OCI-LY7 (cell line): ENCODE measurements around the gene CIART. TPM values are rescaled to one million over a fixed set of nuclear protein-coding genes. Genes with fewer than 3 reads are reported as not detected.

Experiments used
- BruUV-seq: library from RNA; stranded (reverse); fragments of 400-500 nt; replicated peaks from 2 replicates; lab custom pipeline; 2021; lab: Mats Ljungman, UMichigan
- CTCF ChIA-PET: fragments of 300-600 bp; sonication (Branson Sonifier 250); formaldehyde crosslinking; loops from one replicate; lab custom pipeline; 2022; ENCODE audit warnings: antibody characterized with exemption; ENCODE audit not compliant: unreplicated experiment; lab: Charles Lee
- POLR2A ChIA-PET: fragments of 300-600 bp; sonication (Branson Sonifier 250); formaldehyde crosslinking; loops from one replicate; lab custom pipeline; 2022; ENCODE audit warnings: antibody characterized with exemption; lab: Charles Lee
- DNase-seq: peaks from one replicate; pipeline ENCODE4 v3.0.0-alpha.2; 2015; ENCODE audit warnings: low spot score
- H2AFZ ChIP-seq: fragments of 200-600 bp; sonication (generic), shearing (Covaris generic); 2 replicates; pipeline ENCODE4 v1.6.1; 2014; ENCODE audit warnings: mild to moderate bottlenecking, antibody characterized with exemption, low read length, moderate library complexity
- H3K27ac ChIP-seq: fragments of 200-600 bp; sonication (generic); 2 replicates; pipeline ENCODE4 v1.5.1; 2014; ENCODE audit warnings: mixed run types, low read depth, mild to moderate bottlenecking, moderate library complexity, low read length, inconsistent platforms; ENCODE audit not compliant: poor library complexity, severe bottlenecking
- H3K36me3 ChIP-seq: fragments of 200-600 bp; sonication (generic); 2 replicates; pipeline ENCODE4 v1.6.1; 2014; ENCODE audit warnings: mild to moderate bottlenecking, antibody characterized with exemption, low read length, moderate library complexity, mixed read lengths; ENCODE audit not compliant: insufficient read depth
- H3K4me1 ChIP-seq: fragments of 200-600 bp; sonication (generic); 2 replicates; pipeline ENCODE4 v1.5.1; 2014; ENCODE audit warnings: mild to moderate bottlenecking, low read length; ENCODE audit not compliant: insufficient read depth, poor library complexity, severe bottlenecking
- H3K4me2 ChIP-seq: fragments of 200-600 bp; sonication (generic); 2 replicates; pipeline ENCODE4 v1.6.1; 2014; ENCODE audit warnings: mild to moderate bottlenecking, low read length
- H3K4me3 ChIP-seq: fragments of 200-600 bp; sonication (generic); 2 replicates; pipeline ENCODE4 v1.5.1; 2014; ENCODE audit warnings: mild to moderate bottlenecking, low read depth, low read length; ENCODE audit not compliant: poor library complexity, severe bottlenecking
- H3K79me2 ChIP-seq: fragments of 200-600 bp; sonication (generic); 2 replicates; pipeline ENCODE4 v1.6.1; 2016; ENCODE audit warnings: low read depth, mild to moderate bottlenecking, low read length, moderate library complexity, mixed read lengths; ENCODE audit not compliant: insufficient read depth
- H3K9me2 ChIP-seq: fragments of 200-600 bp; sonication (generic); 2 replicates; pipeline ENCODE4 v1.6.1; 2016; ENCODE audit warnings: mild to moderate bottlenecking, low read length, mixed read lengths; ENCODE audit not compliant: insufficient read depth
- H3K9me3 ChIP-seq: fragments of 200-600 bp; sonication (generic); 2 replicates; pipeline ENCODE4 v1.6.1; 2014; ENCODE audit warnings: mild to moderate bottlenecking, mixed run types, low read length, mixed read lengths
- H4K20me1 ChIP-seq: fragments of 200-600 bp; sonication (generic); 2 replicates; pipeline ENCODE4 v1.6.1; 2014; ENCODE audit warnings: mild to moderate bottlenecking, antibody characterized with exemption, low read length, moderate library complexity, mixed read lengths; ENCODE audit not compliant: insufficient read depth
- EZH2phosphoT487 ChIP-seq: fragments of 200-600 bp; sonication (generic); IDR thresholded peaks from 2 replicates; pipeline ENCODE4 v1.6.1; 2018; ENCODE audit warnings: low read depth, borderline replicate concordance, mild to moderate bottlenecking, mixed run types, antibody characterized with exemption, low read length, moderate library complexity, mixed read lengths
- intact Hi-C: fragments of 100-400 bp; cut with micrococcal nuclease; formaldehyde crosslinking; loops from one replicate; pipeline ENCODE4 v1.10.0; 2022; ENCODE audit not compliant: unreplicated experiment
- total RNA-seq, 2 experiments: library from RNA; depleted of rRNA in 1 of 2; stranded (reverse); fragments of >200 nt in 1 of 2; shearing (Covaris generic) in 1 of 2; gene quantifications; 2 replicates each; pipeline ENCODE4 v1.2.3, GENCODE V29; 2014 to 2022
- TF ChIP-seq, protein P1 (sequence below): fragments of 200-600 bp; sonication (generic); conservative IDR thresholded peaks from 2 replicates; pipeline ENCODE4 v1.5.1; 2014; ENCODE audit warnings: mild to moderate bottlenecking, antibody characterized with exemption, low read length, moderate library complexity, mixed read lengths

CIART gene
- total RNA-seq, 2 experiments from 2014 or later: 0.68 TPM; not detected in 1

- Histone ChIP-seq H3K27ac (no peak overlapping the region), H3K4me2 (peak overlapping the region; percentile 94; the same call in 1 of the 2 replicates), H3K79me2 (peaks cover 30% of the 10 kb centered on the region), H3K4me3 (peak overlapping the region; percentile 90), H4K20me1 (no peaks in the 10 kb centered on the region; the same call in 1 of the 2 replicates), H3K36me3 (peaks cover 17% of the 10 kb centered on the region), H3K4me1 (peaks cover 14% of the 10 kb centered on the region), H2AFZ (peak overlapping the region; percentile 77; the same call in 1 of the 2 replicates), H3K9me2 (no peaks in the 10 kb centered on the region), H3K9me3 (no peaks in the 10 kb centered on the region)
- ChIA-PET CTCF (no interaction called here), POLR2A (interaction anchor here (0.5 to 0.8 kb wide), 3 partner anchors 58 to 614 kb away, joined by 3 to 4 read pairs (median 3); no protein-coding TSS in a partner anchor)
- no TSS peak for BruUV-seq
- no peak for DNase-seq
- intact Hi-C loops: no loop called here
- TF ChIP-seq EZH2phosphoT487: no peak
- TF ChIP-seq, protein P1, sequence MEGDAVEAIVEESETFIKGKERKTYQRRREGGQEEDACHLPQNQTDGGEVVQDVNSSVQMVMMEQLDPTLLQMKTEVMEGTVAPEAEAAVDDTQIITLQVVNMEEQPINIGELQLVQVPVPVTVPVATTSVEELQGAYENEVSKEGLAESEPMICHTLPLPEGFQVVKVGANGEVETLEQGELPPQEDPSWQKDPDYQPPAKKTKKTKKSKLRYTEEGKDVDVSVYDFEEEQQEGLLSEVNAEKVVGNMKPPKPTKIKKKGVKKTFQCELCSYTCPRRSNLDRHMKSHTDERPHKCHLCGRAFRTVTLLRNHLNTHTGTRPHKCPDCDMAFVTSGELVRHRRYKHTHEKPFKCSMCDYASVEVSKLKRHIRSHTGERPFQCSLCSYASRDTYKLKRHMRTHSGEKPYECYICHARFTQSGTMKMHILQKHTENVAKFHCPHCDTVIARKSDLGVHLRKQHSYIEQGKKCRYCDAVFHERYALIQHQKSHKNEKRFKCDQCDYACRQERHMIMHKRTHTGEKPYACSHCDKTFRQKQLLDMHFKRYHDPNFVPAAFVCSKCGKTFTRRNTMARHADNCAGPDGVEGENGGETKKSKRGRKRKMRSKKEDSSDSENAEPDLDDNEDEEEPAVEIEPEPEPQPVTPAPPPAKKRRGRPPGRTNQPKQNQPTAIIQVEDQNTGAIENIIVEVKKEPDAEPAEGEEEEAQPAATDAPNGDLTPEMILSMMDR: no peak
Observed at GRCh38 chr1:150320667-150320978, 38.3 kb downstream of the CIART start.

- Histone ChIP-seq H4K20me1 (no peaks in the 10 kb centered on the region; the same call in 1 of the 2 replicates), H3K9me2 (no peaks in the 10 kb centered on the region), H3K4me1 (peaks cover 14% of the 10 kb centered on the region), H2AFZ (peak overlapping the region; percentile 77; the same call in 1 of the 2 replicates), H3K27ac (peak overlapping the region; percentile 56), H3K4me2 (peak overlapping the region; percentile 94), H3K9me3 (no peaks in the 10 kb centered on the region), H3K4me3 (peak overlapping the region; percentile 90), H3K79me2 (peaks cover 30% of the 10 kb centered on the region), H3K36me3 (peaks cover 29% of the 10 kb centered on the region)
- ChIA-PET CTCF (interaction anchor here (0.6 kb wide), 1 partner anchor 10 kb away, joined by 3 read pairs; no protein-coding TSS in a partner anchor), POLR2A (no interaction called here)
- peak; percentile 6 for DNase-seq
- BruUV-seq: TSS peak; percentile 84
- intact Hi-C loops: no loop called here
- TF ChIP-seq EZH2phosphoT487: no peak
- TF ChIP-seq, protein P1: no peak
Observed at GRCh38 chr1:150321826-150322166, 39.4 kb downstream of the CIART start.

- H3K79me2 ChIP-seq: peaks cover 30% of the 10 kb centered on the region
- no peak for DNase-seq
- no TSS peak for BruUV-seq
- peaks cover 34% of the 10 kb centered on the region for H3K36me3 ChIP-seq
- H3K4me2 ChIP-seq: peak overlapping the region; percentile 94
- H4K20me1 ChIP-seq: no peaks in the 10 kb centered on the region; the same call in 1 of the 2 replicates
- no peak overlapping the region for H3K27ac ChIP-seq
- H3K4me1 ChIP-seq: peaks cover 14% of the 10 kb centered on the region
- H3K4me3 ChIP-seq: peak overlapping the region; percentile 90
- ChIA-PET POLR2A (interaction anchor here (1.4 kb wide), 1 partner anchor 41 kb away, joined by 3 read pairs; the partner anchor contains the start of gene RPRD2), CTCF (no interaction called here)
- H3K9me3 ChIP-seq: no peaks in the 10 kb centered on the region
- intact Hi-C loops: no loop called here
- H3K9me2 ChIP-seq: no peaks in the 10 kb centered on the region
- TF ChIP-seq, protein P1: no peak
- TF ChIP-seq EZH2phosphoT487: no peak
- no peak overlapping the region for H2AFZ ChIP-seq
Observed at GRCh38 chr1:150322310-150322709, 40.0 kb downstream of the CIART start.
